HG02852 (cell line): Measurements from ENCODE around the gene DOK7.
"Not testable (repeated sequence)": the region's sequence is repeated elsewhere in the genome, so short reads cannot be mapped to it uniquely, and the experiment has no call there.

Experiments
- ATAC-seq: cut with Tn5 transposase; IDR thresholded peaks from one replicate; pipeline ENCODE4 v1.9.1; 2021; ENCODE audit warnings: mild to moderate bottlenecking, moderate library complexity; ENCODE audit not compliant: unreplicated experiment

DOK7 gene

DNA sequence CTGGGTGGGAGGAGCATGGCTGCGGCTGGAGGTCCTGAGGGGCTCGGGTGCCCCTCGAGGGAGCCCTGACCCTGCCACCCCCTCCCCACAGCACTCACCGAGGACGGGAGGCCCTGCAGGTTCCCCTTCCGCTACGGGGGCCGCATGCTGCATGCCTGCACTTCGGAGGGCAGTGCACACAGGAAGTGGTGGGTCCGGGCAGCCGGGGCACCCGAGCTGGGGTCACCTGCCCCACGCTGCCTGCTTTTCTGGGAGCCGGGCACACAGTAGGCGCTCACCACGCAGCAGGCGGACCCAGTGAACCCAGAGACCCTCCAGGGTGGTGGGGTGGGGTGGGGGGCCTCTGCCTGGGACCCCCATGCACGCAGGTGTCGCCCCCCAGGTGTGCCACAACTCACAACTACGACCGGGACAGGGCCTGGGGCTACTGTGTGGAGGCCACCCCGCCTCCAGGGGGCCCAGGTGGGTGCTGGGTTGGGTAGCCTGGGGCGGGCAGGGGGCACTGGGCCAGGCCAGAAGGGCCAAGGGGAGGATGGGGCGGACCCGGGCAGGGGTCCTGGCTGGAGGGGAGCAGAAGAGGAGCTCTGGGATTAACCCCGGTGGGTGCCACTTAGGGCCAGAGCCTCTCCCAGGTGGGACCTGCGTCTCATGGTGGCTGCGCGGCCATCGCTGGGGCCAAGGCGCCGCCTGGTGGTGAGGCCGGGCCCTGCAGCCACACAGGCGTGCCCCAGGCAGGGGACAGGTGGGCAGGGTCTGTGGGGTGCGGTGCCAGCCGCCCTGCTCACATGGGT lies 20.0 kb upstream of the DOK7 start:
- peak; percentile 56 for ATAC-seq

DNA sequence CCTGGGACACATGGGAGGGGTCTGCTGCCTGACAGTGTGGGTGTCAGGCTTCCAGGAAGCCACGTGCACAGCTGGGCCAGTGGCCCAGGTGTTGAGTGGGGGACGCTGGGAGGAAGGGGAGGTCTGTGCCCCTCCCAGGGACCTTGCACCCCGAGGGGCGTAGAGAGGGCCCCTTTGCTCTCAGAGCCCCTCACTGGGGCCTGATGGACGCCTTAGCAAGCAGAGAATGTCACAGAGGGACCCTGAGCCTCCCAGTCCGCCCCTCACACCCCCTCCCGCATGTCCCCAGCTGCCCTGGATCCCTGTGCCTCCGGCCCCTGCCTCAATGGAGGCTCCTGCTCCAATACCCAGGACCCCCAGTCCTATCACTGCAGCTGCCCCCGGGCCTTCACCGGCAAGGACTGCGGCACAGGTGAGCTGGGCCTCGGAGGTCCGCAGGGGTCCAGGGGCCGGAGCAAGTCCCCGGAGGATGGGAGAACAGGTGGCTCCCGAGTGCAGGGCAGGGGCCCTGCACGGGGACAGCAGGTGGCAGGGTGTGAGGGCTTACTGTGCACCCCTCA lies 19.3 kb upstream of the DOK7 start:
- no peak for ATAC-seq

DNA sequence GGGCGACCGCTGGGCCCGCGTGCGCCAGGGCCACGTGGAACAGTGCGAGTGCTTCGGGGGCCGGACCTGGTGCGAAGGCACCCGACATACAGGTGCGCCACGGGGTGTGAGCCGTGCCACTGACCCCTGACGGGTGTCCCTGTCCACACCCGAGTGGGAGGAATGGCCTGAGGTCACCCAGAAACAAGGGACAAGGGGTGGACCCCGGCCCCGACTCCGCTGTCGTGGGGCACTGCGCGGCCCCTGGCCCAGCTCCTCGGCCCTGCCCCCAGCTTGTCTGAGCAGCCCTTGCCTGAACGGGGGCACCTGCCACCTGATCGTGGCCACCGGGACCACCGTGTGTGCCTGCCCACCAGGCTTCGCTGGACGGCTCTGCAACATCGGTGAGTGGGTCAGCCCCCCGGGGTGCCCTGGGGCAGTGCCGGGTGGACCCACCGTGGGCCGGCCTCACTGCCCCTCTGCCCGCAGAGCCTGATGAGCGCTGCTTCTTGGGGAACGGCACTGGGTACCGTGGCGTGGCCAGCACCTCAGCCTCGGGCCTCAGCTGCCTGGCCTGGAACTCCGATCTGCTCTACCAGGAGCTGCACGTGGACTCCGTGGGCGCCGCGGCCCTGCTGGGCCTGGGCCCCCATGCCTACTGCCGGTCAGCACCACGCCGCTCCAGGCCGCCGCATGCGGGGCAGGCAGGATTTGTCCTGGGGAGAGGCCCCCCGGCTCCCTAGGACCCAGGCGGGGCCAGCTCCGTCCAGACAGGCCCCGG lies 18.6 kb upstream of the DOK7 start:
- no peak for ATAC-seq

DNA sequence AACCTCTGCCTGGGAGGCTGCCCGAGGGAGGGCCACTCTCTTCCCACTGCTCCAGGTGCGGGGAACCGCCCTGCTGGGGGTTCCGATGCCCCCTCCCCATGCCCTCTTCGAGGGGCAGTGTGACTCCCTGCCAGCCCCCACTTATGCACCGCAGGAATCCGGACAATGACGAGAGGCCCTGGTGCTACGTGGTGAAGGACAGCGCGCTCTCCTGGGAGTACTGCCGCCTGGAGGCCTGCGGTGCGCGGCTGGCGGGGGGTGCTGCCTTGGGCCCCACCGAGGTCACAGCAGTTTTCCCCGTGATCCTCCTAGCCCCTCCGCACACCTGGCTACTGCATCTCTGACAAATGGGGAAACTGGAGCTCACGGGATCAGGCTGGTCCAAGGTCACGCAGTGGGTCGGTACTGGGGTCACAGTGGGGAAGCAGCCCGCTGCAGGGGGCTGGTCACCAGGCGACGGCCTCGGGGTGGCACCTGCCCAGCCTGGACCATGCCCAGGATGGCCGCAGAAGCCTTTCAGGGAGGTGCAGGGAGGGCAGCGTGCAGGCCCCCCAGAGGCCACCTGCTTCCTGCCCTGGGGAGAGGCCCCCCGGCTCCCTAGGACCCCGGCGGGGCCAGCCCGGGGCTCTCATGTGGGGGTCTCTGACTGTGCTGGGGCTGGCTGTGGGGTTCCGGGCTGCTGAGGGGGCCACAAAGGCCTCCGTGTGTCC lies 17.8 kb upstream of the DOK7 start:
- ATAC-seq: no peak

DNA sequence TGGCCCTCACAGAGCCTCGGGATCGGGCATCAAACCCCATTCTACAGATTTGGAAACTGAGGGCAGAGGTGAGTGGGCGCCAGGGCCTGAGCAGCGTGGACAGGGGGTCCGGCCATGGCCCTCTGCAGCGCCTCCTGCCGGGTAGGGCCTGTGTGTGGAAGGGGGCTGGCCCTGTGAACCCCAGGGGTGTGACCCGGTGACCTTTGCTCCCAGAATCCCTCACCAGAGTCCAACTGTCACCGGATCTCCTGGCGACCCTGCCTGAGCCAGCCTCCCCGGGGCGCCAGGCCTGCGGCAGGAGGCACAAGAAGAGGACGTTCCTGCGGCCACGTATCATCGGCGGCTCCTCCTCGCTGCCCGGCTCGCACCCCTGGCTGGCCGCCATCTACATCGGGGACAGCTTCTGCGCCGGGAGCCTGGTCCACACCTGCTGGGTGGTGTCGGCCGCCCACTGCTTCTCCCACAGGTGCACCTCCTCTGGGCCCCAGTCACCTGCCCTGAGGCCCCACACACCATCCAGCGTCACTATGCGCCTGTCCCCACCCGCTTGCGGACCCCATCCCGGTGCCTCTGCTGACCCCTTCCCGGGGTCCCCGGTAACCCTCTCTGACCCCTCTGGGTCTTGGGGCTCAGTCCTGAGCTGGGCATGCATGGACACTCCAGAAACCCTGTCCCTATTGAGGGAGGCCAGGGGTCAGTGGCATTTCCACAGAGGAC lies 17.1 kb upstream of the DOK7 start:
- no peak for ATAC-seq

DNA sequence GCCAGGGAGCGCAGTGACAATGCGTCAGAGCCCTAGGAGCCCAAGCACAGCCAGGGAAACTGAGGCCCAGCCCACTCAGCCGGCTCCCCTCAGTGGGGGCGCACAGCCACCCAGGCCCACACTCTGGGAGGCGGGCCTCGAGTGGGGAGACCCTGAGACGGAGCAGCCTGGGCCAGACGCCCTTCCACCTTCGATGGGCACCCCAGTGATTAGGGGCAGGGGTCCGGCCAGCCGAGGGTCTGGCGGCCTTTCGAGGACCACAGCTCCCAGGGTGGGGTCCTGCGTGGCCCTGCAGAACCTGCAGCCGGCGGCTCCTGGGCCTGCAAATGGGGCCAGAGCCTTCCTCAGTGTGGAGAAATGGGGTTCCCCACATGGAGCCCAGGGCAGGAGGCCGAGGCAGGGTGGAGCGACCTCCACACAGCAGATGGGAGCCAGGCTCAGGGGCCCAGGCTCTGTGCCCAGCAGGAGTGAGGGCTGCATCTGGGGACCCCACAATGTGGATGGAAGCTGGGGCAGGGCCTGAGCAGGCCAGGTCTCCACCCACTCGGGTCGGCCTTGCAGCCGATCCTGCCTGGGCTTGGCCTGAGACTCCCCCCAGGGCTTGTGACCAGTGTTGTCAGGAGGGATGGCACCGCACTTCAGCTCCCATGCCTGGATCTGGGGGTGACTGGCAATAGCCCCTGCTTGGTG lies 16.3 kb upstream of the DOK7 start:
- no peak for ATAC-seq

DNA sequence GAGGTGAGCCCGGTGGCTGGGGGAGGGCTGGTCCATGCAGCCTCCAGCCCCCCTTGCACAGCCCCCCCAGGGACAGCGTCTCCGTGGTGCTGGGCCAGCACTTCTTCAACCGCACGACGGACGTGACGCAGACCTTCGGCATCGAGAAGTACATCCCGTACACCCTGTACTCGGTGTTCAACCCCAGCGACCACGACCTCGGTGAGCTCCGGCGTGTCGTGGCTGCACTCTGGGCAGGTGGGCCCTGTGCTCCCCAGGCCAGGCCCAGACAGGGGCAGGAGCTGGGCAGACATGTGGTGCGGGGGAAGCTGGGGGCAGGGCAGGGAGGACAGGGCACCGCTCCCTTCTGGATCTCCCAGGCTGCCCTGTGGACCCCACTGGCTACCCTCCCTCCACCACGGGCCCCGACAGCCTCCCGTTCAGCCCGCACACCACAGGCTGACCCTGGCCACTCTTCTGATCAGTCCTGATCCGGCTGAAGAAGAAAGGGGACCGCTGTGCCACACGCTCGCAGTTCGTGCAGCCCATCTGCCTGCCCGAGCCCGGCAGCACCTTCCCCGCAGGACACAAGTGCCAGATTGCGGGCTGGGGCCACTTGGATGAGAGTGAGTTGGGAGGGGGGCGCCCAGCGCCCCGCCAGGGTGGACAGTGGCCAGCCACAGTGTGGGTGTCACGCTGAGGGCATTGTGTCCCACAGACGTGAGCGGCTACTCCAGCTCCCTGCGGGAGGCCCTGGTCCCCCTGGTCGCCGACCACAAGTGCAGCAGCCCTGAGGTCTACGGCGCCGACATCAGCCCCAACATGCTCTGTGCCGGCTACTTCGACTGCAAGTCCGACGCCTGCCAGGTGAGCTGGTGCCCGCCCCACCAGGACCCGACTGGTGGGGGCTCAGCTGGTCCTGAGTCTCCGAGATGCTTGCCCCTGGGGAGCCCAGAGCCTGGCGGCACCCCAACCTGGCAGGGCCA lies 15.4 kb upstream of the DOK7 start:
- no peak for ATAC-seq

DNA sequence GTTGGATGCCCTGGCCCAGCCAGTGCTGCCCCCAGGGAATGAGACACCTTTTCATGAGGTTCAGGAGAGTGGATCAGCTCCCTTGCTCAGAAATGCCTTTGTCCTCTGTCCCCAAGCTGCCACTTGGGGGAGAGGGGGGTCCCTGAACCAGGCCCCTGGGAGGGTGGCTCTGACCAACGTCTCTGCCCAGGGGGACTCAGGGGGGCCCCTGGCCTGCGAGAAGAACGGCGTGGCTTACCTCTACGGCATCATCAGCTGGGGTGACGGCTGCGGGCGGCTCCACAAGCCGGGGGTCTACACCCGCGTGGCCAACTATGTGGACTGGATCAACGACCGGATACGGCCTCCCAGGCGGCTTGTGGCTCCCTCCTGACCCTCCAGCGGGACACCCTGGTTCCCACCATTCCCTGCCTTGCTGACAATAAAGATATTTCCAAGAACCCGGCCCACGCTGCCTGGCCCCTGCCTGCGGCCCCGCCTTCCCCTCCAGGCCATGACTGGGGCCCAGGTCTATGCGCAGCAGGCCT lies 14.0 kb upstream of the DOK7 start:
- no peak for ATAC-seq

DNA sequence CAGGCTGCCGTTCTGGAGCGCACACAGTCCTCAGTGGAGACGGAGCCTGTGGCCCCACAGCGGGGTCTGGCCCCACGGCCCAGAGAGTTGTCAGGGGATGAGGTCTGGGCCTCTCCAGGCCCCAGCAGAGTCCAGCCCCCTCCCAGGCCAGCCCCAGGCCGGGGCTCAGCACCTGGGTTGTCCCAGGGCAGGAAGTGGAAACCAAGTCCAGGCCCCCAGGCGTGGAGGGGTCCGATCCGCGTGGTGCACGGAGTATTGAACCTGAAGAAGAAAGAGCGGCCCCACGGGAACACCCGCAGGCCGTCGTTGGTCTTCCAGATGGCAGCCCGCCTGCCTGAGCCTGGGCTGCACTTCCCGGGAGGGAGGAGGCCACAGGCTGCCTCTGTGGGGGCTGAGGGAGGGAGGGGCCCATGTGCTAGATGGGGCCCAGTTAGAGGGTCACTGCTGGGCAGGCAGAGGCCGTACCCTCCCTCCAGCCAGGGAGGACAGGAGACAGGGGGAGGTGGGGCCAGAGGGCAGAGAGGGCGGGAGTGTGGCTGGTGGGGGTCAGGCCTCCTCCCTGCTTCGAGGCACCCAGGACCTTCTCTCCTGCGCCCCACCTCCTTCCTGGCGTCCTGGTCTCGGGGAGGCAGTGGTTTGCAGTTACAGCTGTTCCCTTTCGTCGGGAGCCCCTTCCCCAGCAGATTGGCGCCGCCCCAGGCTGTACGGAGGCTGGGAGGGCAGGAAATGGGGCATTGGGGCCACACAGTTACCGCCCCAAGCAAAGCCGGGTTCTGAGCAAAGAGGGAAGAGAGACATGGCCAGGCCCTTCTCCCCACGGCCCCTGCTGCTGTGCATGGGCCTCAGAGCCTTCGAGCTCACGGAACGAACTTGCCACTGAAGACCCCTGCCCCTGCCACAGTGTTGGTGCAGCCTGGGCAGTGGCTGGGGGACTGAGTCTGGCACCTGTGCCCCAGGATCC lies 13.3 kb upstream of the DOK7 start:
- no peak for ATAC-seq

DNA sequence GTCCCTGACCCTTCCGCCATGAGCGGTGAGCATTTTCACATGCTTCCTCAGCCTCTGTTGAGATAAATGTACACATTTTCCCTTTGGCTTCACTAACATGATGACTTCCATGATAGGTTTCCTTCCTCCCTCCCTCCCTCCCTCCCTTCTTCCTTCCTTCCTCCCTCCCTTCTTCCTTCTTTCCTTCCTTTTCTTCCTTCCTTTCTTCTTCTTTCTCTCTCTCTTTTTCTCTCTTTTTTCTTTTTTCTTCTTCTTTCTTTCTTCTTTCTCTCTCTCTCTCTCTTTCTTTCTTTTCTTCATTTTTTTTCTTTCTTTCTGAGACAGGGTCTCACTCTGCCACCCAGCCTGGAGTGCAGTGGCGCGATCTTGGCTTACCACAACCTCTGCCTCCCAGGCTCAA lies 12.5 kb upstream of the DOK7 start:
- no peak for ATAC-seq

DNA sequence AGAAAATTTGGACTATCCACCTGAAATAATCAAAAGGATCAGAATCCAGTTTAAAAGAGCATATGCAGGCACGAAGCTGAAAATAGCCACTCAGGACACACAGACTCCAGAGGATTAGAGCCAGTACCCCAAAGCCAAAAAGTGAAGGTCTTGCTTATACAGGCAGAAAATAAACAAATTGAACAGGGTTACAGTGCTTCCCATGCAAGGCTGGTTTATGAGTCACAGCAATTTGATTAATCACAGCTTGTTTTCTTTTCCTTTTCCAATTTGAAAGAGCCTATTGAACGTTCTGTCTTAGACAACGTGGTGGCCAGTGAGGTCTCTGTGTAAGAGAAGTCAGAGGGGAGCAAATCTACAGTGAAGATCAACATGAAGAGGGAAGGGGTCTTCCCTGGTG lies 11.2 kb upstream of the DOK7 start:
- no peak for ATAC-seq

DNA sequence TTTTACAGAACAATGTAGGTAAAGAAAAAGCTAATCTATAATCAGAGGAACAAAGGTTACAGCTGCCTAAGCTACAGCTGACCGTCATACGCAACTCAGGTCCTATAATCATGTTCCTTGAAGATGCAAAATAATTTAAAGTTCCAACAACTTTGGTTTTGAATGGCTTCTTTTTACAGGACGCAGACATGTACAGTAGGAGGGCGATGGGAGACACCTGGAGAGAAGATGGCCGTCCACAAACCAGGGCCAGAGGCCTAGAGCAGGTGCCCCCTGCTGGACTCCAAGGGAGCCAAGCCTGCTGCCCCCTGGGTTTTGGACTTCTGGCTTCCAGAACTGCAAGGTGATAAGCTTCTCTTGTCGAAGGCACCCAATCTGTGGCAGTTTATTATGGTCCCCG lies 10.7 kb upstream of the DOK7 start:
- no peak for ATAC-seq

DNA sequence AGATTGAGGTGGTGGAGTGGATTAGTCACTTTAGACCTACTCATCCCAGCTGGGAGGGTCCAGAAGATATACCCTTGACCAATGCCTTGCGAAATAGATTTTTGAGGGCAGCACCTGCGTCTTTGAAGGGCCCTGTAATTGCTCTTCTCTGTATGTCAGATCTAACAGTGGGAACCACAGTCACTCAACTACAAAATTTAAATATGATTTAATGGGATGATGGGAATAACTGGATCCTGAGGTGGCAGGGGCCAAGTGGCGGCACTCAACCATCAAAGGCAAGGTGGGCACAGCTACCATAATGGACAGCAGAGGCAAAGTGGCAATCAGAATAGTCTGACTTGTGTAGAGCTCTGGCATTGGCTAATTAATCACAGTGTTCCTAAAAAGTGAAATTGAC lies 7.5 kb upstream of the DOK7 start:
- not testable (repeated sequence) for ATAC-seq

DNA sequence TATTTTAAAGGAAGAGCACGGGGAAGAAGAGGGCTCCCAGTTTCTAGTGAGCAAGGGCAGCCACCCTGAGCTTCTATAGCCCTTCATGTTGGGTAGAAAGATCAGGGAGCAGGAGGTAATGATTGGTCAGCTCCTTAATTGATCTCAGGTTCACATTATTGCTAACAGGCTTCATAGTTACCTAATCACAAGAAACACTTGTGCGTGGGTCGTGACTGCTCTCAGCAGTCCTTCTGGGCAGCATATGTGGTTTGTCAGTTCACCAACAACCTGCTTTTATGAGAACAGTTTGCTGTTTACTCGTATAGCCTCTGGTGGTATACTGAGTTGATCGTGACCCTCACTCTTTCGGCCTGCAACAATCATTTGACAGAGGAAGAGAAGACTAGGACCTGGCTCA lies 4.7 kb upstream of the DOK7 start:
- ATAC-seq: no peak

DNA sequence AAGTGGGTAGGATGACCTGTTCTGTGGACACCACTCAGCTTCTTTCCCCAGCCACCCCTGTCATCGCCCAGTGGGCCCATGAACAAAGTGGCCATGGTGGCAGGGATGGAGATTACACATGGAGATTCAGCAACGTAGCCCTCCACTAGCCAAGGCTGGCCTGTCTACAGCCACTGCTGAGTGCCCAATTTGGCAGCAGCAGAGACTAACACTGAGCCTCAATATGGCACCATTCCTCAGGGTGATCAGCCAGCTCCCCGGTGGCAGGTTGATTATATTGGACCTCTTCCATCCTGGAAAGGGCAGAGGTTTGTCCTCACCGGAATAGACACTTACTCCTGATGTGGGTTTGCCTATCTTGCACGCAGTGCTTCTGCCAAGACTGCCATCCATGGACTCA lies 4.0 kb upstream of the DOK7 start:
- ATAC-seq: not testable (repeated sequence)

DNA sequence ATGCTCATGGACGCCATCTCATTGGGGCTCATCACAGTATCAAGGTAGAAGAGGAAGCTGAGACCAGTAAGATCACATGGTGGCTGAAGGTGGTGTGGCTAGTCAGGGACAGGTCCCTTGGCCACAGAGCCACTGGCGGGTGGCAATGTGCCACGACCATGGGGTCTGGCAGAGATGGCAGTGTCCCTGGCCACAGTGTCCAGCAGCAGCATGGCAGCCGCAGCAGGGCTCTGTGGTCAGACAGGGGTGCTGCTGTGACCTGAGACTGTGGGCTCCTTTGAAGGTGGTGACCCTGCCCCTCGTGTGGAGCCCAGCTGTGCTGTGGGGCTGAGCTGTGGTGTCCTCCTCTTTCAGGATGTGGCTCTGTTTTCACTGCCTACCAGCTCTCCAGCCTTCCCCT lies 2.2 kb upstream of the DOK7 start:
- no peak for ATAC-seq

DNA sequence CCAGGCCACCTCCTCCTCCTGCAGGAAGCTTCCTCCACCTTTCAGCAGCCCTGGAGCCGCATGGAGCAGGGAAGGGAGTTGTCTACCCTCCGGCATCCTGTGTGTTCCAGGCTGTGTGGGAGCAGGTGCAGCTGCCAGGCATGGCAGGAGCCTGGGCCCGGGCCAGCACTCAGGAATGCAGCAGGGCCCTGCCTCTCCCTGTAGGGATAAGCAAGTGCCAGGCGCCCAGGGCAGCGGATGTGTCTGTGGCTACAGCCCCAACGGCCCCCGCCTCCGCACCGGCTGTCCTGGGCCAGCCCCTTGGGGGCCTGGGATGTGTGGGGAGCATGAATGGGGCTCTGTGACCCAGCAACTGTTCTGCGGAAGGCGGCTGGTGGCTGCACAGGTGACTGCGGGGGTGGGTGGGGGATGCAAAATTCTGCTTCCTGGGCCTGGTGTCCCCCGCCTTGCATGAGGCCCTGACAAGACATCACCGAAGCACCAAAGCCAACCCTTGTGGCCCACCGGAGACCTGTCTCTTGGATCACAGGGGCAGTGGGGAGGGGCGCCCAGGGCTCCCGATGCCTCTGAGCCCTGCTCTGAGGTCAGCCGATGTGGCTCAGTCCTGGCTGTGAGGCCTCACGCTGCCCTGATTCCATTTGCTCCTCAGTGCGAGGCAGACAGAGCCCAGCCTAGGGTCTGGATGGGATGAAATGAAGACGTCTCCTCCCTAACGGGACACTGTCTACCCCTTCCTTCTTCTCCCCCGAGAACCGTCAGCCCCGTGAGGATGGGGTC lies 1.4 kb upstream of the DOK7 start:
- ATAC-seq: no peak
